DMS53 (cell line): ENCODE data around the gene TERC.
A peak's percentile ranks its signal among the peaks of the same experiment; 100 is the strongest.
"Not testable (repeated sequence)": the region's sequence is repeated elsewhere in the genome, so short reads cannot be mapped to it uniquely, and the experiment has no call there.

Experiments used
- DNase-seq: peaks from one replicate; lab custom pipeline; 2025; lab: John Stamatoyannopoulos, UW

Gene TERC

DNA sequence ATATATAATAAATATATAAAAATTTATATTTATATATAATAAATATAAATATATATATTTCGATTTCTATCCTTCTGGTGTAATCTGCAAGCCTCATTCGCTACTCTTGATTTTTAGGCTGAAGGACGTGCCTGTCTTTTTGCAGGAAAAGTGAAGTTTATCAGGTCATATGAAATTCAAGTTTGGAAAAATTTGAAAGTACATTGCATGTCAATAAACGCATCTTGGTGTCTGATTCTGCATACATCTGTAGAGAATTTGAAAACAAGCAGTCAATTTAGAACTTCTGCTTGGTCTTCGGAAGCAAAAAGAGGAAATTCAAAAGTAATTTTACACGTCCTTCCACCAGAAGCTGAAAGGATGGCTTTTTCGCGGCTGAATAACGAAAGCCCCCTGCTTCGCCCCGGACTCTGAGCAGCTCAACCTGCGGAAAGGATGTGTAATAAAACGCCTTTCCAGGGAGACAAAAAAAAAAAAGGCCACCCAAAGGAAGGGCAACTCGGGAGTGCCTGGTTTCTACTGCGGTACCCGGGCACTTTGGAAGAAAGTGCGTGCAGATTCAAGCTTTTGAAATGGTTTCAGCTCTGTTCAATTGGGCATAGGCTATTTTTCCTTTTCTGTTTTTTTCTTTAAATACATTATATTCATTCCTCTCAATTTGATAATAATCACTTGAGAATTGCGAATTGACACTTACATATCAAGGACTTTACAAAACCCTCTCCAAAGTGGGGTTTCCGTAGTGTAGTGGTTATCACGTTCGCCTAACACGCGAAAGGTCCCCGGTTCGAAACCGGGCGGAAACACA, 6.8 kb upstream of the TERC start:
- DNase-seq: peak; percentile 84

DNA sequence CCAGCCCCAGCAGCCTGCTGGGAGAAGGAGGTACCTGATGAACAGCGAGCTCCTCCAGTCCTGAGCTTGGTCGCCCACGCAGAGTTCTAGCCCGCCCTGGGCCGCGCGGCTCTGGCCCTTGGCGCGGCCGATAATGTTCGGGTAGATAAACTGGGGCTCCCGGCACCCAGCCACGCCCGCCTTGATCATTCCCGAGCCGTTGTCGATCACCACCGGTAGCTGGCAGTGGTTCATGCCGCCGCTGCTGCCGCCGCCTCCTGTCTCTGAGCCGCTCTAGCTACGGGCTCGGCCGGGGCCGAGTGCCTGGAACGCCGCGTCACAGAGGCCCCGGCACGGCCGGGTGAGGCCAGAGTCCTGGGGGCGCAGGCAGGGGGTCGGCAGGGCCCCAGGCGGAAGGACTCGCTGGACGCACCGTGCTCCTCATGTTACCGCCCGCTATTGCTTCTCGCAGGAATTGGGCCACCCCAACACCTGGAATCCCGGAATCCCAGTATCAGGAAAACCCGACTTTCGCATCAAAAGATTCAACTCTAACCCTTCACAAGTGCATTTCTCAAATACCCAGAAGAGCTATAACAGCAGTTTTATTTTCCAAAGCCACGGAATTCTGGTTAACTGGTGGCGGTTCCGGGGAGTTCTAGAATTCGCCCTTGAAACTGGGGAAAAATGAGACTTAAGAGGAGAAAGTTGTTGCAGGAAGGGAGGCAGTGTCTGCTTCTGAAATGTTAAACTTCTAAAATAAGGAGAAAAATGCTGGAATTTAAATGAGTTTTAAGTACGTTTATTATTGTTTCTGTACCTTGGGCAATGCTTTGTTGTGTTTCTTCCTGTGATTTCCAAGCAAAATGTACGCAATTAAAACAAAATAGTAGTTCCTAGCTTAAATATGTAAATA, 4.7 kb upstream of the TERC start, which contains the start of gene ACTRT3:
ACTRT3 (minus strand) TSS at position 275 of the 895 bp plus-strand sequence; CDS start at position 234, 41 bp downstream.
- DNase-seq: no peak

DNA sequence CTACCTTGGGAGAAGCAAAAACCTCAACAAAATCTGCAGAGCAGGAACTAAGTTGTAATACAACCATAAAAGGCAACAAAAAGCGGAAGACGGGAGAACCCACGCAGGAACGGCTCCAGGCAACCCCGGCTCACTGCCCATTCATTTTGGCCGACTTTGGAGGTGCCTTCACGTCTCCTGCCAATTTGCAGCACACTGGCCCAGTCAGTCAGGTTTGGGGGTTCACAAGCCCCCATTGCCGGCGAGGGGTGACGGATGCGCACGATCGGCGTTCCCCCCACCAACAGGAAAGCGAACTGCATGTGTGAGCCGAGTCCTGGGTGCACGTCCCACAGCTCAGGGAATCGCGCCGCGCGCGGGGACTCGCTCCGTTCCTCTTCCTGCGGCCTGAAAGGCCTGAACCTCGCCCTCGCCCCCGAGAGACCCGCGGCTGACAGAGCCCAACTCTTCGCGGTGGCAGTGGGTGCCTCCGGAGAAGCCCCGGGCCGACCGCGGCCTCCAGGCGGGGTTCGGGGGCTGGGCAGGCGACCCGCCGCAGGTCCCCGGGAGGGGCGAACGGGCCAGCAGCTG, 463 bp downstream of the TERC start:
- DNase-seq: peak; percentile 69

DNA sequence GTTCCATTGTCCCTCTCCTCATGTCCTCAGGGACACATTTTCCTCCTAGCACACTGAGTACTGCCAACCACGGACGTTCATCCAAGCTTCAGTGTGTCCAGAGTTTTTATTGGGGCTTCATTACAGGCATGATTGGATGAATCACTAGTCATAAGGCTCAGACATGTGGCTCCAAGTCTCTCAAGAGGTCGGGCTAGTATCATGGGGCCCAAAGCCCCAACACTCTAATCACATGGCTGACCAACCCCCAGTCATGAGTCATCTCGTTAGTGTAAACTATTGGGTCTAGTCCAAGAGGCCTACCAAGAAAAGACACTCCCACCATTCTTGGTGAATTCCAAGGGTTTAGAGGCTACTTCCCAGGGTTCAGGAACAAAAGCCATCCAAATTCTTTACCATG, 4.4 kb downstream of the TERC start:
- DNase-seq: peak; percentile 8

DNA sequence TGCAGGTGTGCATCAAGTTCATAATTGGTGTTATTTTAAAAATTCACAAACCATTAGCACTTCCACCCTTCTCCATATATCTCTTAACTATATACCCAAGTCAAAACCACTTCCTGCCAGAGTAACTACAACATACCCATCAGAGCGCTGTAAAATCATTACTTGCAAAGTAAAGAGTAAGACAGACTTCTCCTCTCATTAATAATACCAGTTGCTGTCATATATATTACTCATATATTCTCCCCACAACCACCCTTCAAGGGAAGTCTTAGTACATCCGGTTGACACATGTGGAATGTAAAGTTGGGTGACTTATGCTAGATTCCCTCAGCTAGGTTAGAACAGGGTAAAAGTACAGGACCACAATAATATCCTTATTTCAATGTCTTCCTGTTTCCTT, 5.6 kb downstream of the TERC start:
- DNase-seq: no peak

DNA sequence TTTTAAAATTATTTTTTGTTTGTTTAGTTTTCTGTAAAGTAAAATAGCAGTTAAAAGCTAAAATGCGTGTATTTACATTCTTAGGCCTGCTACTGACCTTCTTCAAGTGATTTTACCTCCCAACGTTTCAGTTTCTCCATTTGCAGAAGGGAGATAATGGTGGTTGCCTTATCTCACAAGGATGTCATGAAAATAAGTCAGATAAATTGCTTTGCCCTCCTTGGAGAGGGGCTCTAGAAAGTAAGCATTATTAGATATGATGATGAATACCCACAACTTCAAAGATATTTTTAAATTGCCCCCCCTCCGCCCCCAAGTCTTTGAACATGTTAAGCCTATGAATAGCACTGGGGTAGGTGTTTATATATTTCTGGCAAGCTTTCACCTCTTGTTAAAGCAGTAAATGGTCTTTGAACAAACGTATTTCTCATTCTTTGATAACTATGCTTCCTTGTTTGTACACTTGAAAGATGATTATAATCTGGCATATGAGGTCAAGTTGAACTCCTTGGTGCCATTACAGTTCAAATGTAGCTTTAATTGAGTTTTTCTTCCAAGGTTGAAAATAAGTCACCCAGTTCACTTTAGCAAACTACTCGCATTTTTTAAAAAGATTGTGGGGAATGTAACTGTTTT, 6.4 kb downstream of the TERC start:
- DNase-seq: no peak

DNA sequence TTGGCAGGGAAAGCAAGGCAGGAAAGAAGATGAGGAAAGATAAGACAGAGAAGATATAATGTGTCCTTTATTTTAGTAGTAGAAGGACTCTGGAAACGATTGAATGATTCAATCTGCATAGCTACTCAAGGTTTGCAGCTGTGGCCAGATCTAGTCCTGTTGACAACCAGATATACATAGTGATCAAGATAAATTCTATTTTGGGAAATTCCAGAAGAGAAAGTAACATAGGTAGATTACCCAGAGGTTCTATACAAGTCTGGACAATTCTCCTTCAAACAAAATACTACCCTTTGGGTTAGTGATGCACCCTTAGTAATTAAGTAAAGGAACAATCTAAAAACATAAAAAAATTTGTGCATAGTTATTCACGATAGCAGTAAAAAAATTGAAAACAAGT, 9.4 kb downstream of the TERC start:
- DNase-seq: no peak

DNA sequence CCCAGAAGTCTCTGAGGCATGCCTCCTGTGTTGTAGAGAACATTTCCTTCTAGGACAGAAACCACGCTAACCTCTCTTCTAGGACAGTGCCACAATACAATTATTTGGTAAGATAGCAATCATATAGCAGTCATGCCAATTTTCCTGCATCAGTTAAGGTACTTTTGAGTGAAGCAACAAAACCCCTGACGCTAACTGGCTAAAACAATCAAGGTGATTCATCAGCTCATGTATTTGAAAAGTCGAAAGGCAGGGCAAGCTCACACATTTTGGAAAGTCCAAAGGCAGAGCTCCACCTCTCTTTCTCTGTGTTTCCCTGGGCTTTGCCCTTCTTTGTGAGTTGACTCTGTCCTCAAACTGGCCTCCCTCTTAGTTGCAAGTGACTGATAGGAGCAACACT, 10.1 kb downstream of the TERC start:
- no peak for DNase-seq

DNA sequence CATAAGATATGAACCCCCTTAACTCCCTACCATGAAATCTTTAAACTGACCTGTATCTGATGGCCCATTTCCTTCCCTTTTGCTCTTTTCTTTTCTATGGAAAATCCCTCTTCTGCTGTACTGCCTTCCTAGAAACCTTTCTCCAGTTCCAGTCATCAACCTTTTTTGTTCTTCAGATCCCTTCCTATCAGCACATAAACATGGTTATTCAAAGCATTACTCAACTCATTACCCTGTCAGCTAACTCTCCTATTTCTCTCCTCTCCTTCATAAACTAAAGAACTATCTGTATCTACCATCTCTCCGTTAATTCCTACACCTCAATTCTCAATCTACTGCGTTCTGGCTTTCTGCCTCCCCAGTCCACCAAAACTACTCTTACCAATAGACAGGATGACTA, 13.0 kb downstream of the TERC start:
- no peak for DNase-seq

DNA sequence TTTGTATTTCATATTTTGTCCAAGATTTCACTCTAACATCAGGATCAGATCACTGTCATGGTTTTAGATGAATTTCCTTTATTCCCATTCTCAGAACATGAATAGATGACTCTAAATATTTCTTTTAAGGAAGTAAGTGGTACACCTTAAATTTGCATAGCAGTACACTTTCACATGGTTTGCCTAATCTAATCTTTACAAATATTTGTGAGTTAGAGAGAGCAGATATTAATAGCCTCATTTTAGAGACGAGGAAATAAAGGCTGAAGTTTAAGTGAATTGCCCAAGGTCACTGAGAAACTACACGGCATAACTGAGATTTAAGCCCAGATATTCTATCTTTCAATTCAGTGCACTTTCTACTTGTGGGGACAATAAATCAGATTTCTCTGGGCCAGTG, 14.2 kb downstream of the TERC start:
- no peak for DNase-seq

DNA sequence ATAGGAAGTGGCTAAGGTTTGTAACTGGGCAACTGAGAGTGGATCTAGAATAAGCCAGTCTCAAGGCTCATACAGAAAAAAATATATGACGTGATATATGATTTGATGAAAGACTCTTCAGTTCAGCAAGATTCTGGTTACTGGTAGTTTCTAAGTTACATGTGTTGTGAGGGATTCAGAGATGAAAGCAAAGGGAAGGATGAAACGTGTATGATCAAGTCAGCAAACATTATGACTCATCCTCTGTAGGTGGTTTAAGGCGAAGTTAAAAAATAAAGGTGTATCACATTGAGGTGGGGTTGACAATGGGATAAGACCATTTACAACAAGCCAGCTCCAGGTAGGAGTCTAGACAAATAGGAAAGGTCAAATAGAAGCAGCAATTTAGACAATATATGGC, 16.2 kb downstream of the TERC start:
- DNase-seq: peak; percentile 80

DNA sequence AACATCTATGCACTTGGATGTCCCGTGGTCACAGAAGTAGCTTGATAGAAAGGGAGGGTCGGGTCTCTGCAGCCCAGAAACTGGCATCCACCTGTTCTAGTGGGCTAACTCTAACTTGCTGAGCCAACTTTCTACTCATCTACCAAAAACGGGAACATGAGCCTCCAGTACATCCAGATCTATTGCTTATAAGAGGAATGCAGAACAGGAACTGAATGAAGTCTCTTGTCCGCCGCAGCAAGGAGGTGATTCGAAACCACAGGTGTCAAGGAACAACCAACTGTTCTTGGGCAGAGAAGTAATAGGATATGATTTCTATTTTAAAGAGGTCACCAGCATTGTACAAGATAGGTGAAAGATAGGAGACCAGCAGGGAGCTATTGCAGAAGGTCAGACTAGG, 17.9 kb downstream of the TERC start:
- no peak for DNase-seq

DNA sequence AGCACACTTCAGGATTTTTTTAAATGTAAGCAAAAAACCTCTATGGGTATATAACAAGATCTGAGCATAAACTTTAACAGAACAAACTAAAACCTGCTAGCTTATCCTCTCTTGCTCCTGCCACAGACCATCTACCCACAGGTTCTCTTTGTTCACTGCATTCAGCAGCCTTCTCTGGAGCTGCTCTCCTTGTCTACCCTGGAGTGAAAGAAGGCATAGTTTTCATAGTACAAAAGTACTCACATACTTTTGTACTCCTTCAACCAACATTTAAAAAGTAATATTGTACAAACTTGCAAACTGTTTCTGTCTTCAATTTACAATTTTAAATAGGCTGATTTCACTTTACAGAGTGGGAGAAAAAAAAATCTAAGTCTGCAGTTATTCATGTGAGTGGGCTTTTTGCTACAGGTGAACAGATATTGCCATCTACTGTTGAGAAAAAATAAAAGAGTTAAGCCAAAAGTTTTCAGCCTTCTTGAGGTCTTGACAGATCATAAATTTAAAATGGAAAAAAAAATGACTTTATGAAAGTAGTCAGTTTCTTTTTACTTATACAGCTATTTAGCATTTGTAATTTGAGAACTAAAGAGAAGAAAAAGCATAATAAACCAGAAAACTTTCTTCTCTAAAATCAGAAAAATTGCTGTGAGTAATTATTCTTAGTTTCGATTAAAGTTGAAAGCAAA, 20.4 kb downstream of the TERC start:
- peak; percentile 32 for DNase-seq

DNA sequence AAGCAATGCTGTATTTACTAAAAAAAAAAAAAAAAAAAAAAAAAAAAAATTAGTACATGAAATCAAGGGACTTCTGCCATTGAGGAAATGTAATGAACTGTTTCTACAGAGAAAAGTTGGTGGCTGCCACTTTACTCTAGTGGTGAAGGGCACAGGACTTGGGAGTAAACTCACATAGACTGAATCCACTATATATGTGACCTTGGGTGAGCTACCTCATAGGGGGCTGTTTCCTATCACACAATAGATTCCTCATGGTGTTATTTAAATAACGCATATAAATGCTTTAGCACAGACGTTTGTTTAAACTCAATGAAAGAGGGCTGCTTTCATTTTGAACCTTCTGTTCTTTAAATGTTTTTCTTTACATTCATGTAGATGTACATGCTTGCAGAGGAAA, 25.8 kb downstream of the TERC start:
- no peak for DNase-seq

DNA sequence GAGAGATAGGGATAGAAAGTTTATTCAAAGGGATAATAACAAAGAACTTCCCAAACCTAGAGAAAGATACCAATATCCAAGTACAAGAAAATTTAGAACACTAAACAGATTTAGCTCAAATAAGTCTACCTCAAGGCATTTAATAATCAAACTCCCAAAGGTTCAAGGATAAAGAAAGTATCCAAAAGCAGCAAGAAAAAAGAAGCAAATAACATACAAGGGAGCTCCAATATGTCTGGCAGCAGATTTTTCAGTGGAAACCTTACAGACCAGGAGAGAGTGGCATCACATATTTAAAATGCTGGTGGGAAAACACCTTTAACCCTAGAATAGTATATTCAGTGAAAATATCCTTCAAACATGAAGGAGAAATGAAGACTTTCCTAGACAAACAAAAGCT, 33.0 kb downstream of the TERC start:
- DNase-seq: not testable (repeated sequence)

DNA sequence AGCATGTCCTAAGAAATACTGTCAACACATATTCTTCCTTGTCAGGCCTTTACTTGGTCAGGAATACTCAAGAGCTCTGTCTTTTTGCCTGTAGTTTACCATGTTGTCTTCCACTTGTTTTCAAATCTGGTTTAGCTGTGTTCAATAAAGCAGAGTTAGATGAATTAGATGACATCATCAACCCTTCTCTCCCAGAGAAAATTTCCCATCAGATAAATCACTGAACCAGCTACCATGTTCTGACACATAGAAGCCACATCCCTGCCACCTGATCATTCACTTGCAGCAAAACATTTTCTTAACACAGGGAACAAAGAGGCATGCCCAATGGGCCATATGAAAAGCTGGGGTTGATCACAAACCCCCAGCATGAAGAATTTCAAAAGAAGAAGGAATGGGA, 42.1 kb downstream of the TERC start:
- no peak for DNase-seq

DNA sequence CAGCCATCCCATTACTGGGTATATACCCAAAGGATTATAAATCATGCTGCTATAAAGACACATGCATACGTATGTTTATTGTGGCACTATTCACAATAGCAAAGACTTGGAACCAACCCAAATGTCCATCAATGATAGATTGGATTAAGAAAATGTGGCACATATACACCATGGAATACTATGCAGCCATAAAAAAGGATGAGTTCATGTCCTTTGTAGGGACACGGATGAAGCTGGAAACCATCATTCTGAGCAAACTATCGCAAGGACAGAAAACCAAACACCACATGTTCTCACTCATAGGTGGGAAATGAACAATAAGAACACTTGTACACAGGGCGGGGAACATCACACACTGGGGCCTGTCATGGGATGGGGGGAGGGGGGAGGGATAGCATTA, 46.4 kb downstream of the TERC start:
- DNase-seq: not testable (repeated sequence)
